ENCODE results near the gene CTNNA2.

DNA sequence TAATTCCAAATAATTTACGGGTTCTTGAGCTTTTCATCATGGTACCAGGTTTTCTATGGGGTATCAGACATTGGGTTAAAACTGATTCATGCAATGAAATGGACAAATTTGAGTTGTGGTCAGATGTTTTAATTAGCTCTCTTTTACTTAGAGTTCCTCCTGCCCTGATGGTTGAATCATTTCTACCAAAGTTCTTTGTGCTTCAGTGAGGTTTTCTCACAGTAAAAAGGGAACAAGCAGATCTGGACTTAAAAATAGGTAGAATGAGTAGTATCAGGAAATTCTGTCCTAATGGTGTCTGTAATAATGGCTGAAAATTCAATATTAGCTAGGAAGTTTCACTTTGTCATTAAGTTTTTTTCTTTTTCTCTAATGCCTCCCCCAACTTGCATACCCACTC, 951.4 kb downstream of the CTNNA2 start:
- no peak for TF ChIP-seq TCF7L2 (IDR thresholded peaks at IDR 0.05; ENCODE audit: low read depth, low read length)
- TF ChIP-seq, protein P1, sequence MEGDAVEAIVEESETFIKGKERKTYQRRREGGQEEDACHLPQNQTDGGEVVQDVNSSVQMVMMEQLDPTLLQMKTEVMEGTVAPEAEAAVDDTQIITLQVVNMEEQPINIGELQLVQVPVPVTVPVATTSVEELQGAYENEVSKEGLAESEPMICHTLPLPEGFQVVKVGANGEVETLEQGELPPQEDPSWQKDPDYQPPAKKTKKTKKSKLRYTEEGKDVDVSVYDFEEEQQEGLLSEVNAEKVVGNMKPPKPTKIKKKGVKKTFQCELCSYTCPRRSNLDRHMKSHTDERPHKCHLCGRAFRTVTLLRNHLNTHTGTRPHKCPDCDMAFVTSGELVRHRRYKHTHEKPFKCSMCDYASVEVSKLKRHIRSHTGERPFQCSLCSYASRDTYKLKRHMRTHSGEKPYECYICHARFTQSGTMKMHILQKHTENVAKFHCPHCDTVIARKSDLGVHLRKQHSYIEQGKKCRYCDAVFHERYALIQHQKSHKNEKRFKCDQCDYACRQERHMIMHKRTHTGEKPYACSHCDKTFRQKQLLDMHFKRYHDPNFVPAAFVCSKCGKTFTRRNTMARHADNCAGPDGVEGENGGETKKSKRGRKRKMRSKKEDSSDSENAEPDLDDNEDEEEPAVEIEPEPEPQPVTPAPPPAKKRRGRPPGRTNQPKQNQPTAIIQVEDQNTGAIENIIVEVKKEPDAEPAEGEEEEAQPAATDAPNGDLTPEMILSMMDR (IDR thresholded peaks at IDR 0.05): no peak
- TF ChIP-seq, protein P2, sequence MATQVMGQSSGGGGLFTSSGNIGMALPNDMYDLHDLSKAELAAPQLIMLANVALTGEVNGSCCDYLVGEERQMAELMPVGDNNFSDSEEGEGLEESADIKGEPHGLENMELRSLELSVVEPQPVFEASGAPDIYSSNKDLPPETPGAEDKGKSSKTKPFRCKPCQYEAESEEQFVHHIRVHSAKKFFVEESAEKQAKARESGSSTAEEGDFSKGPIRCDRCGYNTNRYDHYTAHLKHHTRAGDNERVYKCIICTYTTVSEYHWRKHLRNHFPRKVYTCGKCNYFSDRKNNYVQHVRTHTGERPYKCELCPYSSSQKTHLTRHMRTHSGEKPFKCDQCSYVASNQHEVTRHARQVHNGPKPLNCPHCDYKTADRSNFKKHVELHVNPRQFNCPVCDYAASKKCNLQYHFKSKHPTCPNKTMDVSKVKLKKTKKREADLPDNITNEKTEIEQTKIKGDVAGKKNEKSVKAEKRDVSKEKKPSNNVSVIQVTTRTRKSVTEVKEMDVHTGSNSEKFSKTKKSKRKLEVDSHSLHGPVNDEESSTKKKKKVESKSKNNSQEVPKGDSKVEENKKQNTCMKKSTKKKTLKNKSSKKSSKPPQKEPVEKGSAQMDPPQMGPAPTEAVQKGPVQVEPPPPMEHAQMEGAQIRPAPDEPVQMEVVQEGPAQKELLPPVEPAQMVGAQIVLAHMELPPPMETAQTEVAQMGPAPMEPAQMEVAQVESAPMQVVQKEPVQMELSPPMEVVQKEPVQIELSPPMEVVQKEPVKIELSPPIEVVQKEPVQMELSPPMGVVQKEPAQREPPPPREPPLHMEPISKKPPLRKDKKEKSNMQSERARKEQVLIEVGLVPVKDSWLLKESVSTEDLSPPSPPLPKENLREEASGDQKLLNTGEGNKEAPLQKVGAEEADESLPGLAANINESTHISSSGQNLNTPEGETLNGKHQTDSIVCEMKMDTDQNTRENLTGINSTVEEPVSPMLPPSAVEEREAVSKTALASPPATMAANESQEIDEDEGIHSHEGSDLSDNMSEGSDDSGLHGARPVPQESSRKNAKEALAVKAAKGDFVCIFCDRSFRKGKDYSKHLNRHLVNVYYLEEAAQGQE (IDR thresholded peaks at IDR 0.05; ENCODE audit: insufficient read depth in 1 of 2, low read depth in 2 of 2, low read length in 1 of 2): no peak

All from Panc1 (cell line).